ENCODE measurements around the gene KRTAP16-1.

KRTAP16-1 gene

GRCh38 chr17:41328207-41328606 is 19.1 kb upstream of the KRTAP16-1 start:
- DNase-seq, result no peak

GRCh38 chr17:41327411-41328120 is 18.5 kb upstream of the KRTAP16-1 start:
- DNase-seq, result no peak

GRCh38 chr17:41326173-41327145 is 17.4 kb upstream of the KRTAP16-1 start:
- DNase-seq, result no peak

GRCh38 chr17:41325611-41326010 is 16.5 kb upstream of the KRTAP16-1 start:
- no peak for DNase-seq

GRCh38 chr17:41325126-41325525 is 16.0 kb upstream of the KRTAP16-1 start:
- DNase-seq, result no peak

DNA sequence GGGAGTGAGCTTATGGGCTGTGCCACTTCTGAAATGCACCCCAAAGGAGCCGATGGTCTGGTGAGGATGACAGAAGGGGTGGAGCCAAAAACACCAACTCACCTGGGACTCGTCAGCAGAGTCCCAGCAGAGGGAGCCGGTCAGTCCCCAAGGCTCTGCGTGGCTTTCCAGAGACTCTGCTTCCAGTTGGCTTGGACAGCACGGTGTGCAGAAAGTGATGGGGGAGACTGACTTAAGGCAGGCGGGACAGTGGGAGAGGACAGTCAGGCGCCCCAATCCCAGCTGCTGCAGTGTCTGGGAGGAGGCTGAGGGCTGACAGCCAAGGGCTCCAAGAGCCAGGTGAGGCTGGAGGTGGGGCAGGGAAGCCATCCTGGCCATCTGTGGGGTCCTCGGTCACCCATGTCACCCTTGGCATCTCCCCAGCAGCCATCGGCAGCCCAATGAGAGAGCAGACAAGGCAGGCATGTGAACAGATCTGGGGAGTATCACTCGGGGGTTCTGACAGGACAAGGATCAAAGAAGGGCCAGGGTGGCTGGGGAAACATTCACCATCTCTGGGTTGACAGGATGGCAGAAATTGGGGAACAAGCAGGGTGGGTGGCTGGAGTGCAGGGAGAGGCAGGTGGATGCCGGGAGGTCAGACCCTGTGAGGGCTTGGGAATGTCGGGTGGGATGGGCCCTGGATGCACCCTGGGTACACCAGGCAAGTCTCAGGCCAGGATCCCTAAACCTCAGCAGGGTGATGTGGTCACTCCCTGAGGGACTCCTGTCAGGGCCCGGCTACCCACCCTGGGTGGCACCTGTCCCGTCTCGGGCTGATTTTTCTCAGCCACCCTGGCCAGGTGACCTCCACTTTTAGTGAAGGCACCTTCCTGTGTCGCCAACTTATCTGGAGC is 15.3 kb upstream of the KRTAP16-1 start:
- DNase-seq, result no peak

DNA sequence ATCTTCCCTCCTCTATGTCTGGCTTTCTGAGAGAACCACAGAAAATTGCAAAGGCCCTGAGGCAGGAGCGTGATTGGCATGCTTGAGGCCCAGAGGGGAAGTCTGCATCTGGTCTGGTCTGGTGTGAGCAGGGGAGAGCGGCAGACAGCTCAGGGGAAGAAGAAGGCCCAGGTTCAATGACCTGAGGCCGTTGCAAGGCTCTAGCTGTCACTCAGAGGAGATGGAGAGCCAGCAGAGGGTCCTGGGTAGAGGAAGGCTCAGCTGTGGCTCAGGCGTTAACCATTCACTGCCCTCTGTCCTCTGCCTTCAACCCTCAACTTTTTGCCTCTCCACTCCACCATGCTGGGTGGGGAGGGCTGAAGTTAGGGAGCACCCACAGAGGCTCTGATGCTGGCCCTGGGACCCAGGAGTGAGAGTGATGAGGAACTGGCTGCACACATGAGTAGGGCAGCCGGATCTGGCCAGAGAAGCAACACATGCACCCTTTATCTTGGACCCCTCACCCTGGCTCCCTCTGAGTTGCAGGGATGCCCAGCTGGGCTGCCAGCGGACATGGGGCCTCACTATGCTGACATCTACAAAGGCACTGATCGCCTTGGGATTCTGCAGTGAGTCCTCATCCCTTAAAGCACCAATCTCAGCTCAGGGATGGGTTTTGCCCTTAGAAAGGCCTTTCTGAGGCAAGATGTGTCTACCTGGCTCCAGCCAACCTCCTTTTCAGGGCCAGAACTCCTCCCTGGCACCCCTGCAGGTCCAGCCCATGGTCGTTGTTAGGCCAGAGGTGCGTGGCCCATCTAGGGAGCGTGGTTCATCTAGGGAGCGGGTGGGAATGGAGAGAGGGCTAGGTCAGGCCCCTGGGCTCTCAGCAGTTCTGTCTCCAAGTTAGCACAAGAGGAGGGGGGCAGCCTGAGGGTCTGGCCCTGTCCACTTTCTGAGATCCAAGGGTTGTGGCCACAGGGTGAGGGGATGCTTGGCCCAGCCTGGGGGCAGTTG is 14.1 kb upstream of the KRTAP16-1 start:
- DNase-seq, result no peak

DNA sequence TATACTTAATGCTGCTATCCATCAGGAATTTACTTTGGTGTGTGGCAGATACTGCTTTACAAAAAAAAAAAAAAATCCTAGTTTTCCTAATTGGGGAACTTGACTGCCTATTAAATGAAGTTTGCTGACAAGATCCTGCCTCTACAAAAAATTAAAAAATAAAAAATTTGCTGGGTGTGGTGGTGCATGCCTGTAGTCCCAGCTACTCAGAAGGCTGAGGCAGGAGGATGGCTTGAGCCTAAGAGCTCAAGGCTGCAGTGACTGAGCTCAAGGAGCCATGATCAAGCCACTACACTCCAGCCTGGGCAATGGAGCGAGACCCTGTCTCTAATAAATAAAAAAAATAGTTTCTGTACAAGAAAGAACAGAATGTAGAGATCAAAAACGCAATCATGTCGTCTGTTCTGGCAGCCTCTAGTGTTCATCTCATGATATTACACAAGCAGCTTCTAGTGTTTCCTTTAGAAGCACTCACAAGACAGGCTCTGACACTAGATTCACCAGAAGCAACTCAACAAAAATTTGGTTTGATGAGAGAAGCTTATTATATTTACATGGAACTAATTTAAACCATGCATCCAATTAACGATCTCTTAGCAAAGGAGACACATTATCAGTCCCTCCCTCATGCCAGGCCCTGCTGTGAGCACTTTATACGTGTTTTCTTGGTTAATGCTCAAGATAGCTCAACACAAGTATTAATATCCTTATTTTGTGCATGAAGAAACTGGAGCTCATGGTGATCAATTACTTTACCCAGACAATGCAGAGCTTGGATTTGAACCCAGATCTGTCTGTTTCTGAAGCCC is 13.2 kb upstream of the KRTAP16-1 start:
- DNase-seq, result peak; percentile 18

DNA sequence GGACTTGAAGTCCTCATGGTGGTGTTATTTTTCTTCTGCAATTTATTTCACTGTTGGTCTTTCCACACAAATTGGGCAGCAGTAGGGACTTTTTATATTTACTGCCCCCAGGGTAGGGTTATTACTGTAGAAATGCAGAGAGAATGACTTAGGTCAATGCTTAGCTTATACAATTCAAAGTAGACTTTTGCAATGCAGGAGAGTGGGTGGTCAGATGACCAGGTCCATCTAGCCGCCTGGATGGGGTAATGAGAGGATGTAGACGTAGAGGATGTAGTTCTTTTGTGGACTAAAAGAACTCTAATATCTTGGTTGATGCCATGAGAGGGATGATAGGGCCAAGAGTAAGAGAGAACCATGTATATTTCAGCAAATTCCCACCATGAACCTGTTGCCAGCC is 9.1 kb upstream of the KRTAP16-1 start:
- DNase-seq, result no peak

- DNase-seq, result no peak
Observed at GRCh38 chr17:41315814-41316445, 6.8 kb upstream of the KRTAP16-1 start.

- no peak for DNase-seq
Observed at GRCh38 chr17:41315204-41315794, 6.2 kb upstream of the KRTAP16-1 start, which contains the start of gene KRTAP17-1. Gene KRTAP17-1, minus strand, starts transcription at chr17:41315710. Its CDS starts 60 bp downstream, at chr17:41315650.

GRCh38 chr17:41311111-41311510 is 2.0 kb upstream of the KRTAP16-1 start:
- DNase-seq, result no peak

GRCh38 chr17:41308251-41308917 is 725 bp downstream of the KRTAP16-1 start:
- DNase-seq, result no peak

- DNase-seq, result no peak
Observed at GRCh38 chr17:41307647-41308046, 1.5 kb downstream of the KRTAP16-1 start.

- no peak for DNase-seq
Observed at GRCh38 chr17:41304091-41304490, 5.0 kb downstream of the KRTAP16-1 start.

DNA sequence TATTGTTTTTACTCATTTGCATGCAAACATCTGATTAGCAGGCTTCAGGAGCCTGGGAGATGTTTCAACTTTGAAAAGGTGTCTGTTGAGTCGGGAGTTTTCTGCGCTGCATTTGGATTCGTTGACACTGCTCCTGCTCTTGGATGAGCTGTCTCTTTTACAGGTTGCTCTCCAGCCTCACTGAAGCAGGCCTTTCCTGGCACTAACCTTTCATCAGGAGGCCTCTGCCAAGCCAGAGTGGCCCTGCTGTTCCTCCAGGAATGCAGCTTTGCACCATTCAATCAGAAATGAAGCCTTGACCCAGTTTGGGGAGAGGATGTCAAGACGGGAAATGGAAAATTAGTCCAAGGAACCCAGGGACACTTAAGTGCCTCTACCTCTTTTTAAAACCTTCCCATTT is 6.1 kb downstream of the KRTAP16-1 start:
- DNase-seq, result no peak

- DNase-seq, result no peak
Observed at GRCh38 chr17:41301916-41302901, 6.9 kb downstream of the KRTAP16-1 start, which contains the start of gene KRTAP29-1. Gene KRTAP29-1, minus strand, starts transcription at chr17:41302851. Its CDS starts 0 bp downstream, at chr17:41302851.

Measured in NCI-H82 (cell line).